AG04449 (cell line): ENCODE results near the gene NRSN2.

Source experiments
- CTCF ChIA-PET: fragments of 350-600 bp; formaldehyde crosslinking; extraction: SDS; loops from one replicate; lab custom pipeline; 2021; ENCODE audit warnings: antibody characterized with exemption; lab: Yijun Ruan, JAX
- POLR2A ChIA-PET: fragments of 400-600, 350-600 bp; formaldehyde crosslinking; extraction: SDS; loops from one replicate; lab custom pipeline; 2020; ENCODE audit warnings: antibody characterized with exemption, inconsistent platforms; lab: Yijun Ruan, JAX
- DNase-seq: peaks from one replicate; pipeline ENCODE4 v3.0.0-alpha.2; 2010; ENCODE audit warnings: low read depth, low spot score
- H3K4me3 ChIP-seq: 2 replicates; pipeline ENCODE4 v1.5.1; 2011; ENCODE audit warnings: low read depth, mild to moderate bottlenecking, control low read depth, low read length
- TF ChIP-seq, protein P1 (sequence below): IDR thresholded peaks from one replicate; pipeline ENCODE4 v1.5.1; 2011; ENCODE audit warnings: mild to moderate bottlenecking, moderate library complexity, low read length, control low read depth, inconsistent platforms; ENCODE audit not compliant: insufficient read depth; ENCODE audit errors: missing control alignments

The NRSN2 gene

DNA sequence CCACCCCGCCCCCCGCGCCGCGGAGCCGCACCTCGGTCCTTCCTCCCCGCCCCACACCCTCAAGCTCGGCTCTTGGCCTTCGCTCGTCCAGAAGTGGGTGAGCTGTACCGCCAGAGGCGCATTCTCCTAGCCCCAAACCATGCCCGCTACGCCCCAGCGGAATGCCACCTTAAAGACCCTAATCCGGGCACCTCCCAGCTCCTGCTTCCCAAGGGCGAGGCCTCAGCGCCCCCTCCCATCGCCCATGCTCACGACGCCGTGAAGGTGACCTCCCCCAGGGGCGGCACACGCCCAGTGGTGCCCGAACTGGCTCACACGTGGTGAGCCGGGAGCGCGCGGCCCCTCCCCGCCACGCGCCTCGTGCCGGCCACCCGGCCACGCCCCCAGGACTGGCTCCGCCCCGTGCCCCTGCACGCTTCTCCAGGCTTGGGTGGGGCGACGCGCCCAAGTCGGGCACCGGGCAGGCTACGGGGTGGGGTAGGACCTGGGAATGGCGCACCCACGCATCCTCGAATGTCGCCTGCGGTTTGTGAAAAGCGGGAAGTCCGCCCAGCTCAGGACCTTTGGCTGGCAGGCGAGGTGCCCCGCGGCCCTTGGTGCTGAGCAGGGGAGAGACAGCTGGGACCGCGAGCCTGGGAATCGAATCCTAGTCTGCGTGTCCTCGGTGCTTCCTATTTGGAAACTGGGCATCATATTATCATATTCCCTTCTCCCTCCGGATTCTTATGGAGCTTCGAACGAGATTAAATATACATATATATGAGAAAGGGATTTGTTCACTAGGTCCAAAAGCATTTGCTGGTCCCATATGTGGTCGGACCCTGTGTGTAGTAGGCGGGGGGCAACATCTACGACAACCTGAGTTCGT, 22.5 kb upstream of the NRSN2 start:
- ChIA-PET POLR2A (interaction anchor here (1.4 to 4.5 kb wide), 6 partner anchors 12 to 57 kb away, joined by 3 to 25 read pairs (median 5); partner anchors contain the start of genes NRSN2, TRIB3 and ZCCHC3), CTCF (interaction anchor here (0.7 to 3.8 kb wide), 6 partner anchors 13 to 116 kb away, joined by 4 to 18 read pairs (median 6); partner anchors contain the start of gene ZCCHC3)
- TF ChIP-seq, protein P1, sequence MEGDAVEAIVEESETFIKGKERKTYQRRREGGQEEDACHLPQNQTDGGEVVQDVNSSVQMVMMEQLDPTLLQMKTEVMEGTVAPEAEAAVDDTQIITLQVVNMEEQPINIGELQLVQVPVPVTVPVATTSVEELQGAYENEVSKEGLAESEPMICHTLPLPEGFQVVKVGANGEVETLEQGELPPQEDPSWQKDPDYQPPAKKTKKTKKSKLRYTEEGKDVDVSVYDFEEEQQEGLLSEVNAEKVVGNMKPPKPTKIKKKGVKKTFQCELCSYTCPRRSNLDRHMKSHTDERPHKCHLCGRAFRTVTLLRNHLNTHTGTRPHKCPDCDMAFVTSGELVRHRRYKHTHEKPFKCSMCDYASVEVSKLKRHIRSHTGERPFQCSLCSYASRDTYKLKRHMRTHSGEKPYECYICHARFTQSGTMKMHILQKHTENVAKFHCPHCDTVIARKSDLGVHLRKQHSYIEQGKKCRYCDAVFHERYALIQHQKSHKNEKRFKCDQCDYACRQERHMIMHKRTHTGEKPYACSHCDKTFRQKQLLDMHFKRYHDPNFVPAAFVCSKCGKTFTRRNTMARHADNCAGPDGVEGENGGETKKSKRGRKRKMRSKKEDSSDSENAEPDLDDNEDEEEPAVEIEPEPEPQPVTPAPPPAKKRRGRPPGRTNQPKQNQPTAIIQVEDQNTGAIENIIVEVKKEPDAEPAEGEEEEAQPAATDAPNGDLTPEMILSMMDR, result peak; percentile 46
- H3K4me3 ChIP-seq, result peak overlapping the region; percentile 73
- no peak for DNase-seq

DNA sequence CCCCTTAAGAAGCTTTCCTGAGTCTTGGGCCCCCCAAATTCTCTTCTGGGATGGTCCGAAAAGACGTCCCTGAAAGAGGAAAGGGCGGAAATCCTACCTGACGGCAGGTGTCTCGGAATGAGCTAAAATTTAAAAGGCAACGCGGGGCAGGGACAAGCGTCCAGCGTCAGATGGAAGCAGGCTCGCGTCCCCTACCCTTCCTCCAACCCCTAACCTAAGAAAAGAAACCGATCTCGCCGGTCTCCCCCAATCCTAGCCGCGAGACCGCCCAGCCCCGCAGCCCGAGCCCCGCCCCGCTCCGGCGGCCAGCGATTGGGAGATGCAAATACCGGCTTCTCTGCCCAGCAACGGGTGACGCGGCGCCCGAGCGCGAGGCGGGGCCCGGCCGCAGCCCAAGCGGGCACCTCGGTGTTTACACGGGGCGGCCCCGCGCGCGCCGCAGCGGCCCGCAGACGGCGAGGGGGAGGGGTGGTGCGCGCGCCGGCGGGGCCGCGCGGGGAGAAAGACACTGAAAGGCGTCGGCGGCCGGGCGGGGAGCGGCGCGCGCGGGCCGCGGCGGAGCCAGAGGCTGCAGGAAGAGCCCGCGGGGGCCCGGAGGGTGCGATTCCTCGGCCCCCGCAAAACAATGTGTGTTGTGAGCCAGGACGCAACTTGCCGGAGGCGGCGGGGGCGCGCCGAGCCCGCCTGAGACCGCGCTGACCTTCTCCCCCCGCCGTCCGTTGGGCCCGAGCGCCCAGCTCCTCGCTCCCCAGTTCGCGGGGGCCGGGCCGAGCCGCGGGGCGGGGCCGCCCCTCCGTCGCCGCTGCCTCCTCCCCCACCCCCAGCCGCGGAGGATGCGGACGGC, 21.6 kb upstream of the NRSN2 start, which contains the start of gene SOX12:
SOX12 (plus strand) TSS at position 508 of the 844 bp plus-strand sequence. CDS start 373 bp downstream, outside the sequence.
- H3K4me3 ChIP-seq, result peak within 1 kb of the TSS; percentile 78
- TF ChIP-seq, protein P1, result no peak
- no peak for DNase-seq
- ChIA-PET POLR2A (interaction anchor here (1.4 to 4.5 kb wide), 6 partner anchors 13 to 56 kb away, joined by 3 to 25 read pairs (median 5); partner anchors contain the start of genes NRSN2, TRIB3 and ZCCHC3), CTCF (interaction anchor here (0.7 to 3.8 kb wide), 5 partner anchors 13 to 117 kb away, joined by 4 to 18 read pairs (median 6); no protein-coding TSS in a partner anchor)

DNA sequence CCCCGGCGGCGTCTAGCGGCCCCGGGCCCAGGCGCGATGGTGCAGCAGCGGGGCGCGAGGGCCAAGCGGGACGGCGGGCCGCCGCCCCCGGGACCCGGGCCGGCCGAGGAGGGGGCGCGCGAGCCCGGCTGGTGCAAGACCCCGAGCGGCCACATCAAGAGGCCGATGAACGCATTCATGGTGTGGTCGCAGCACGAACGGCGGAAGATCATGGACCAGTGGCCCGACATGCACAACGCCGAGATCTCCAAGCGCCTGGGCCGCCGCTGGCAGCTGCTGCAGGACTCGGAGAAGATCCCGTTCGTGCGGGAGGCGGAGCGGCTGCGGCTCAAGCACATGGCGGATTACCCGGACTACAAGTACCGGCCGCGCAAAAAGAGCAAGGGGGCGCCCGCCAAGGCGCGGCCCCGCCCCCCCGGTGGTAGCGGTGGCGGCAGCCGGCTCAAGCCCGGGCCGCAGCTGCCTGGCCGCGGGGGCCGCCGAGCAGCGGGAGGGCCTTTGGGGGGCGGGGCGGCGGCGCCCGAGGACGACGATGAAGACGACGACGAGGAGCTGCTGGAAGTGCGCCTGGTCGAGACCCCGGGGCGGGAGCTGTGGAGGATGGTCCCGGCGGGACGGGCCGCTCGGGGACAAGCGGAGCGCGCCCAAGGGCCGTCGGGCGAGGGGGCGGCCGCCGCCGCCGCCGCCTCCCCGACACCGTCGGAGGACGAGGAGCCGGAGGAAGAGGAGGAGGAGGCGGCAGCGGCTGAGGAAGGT, 20.8 kb upstream of the NRSN2 start:
- TF ChIP-seq, protein P1, result no peak
- ChIA-PET POLR2A (interaction anchor here (1.4 to 4.5 kb wide), 3 partner anchors 16 to 55 kb away, joined by 3 to 25 read pairs (median 14); partner anchors contain the start of genes TRIB3 and ZCCHC3), CTCF (interaction anchor here (3.3 to 3.8 kb wide), 2 partner anchors 17 to 28 kb away, joined by 14 to 18 read pairs; no protein-coding TSS in a partner anchor)
- DNase-seq, result no peak
- peak overlapping the region; percentile 78 for H3K4me3 ChIP-seq

DNA sequence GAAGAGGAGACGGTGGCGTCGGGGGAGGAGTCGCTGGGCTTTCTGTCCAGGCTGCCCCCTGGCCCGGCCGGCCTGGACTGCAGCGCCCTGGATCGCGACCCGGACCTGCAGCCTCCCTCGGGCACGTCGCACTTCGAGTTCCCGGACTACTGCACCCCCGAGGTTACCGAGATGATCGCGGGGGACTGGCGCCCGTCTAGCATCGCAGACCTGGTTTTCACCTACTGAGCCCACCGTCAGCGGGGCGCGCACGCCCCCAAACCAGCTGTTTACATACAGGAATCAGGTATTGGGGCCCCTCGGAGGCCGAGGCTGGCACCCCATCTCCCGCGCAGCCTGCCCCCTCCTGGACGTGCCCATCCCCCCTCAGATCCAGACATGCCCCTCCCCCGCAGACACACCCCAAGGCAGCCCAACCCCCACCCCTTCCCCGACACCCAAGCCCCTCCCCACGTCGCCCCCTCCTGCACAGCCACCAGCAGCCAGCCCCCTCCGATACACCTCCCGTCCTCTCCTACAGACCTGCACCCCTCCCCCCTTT, 20.2 kb upstream of the NRSN2 start:
- POLR2A ChIA-PET, result interaction anchor here (4.5 kb wide), 1 partner anchor 28 kb away, joined by 25 read pairs; the partner anchor contains the start of gene ZCCHC3

More for the DNA sequence above, 20.2 kb upstream of the NRSN2 start:
- peak overlapping the region; percentile 78 for H3K4me3 ChIP-seq
- TF ChIP-seq, protein P1, result peak; percentile 0
- CTCF ChIA-PET, result interaction anchor here (3.8 kb wide), 1 partner anchor 17 kb away, joined by 18 read pairs; no protein-coding TSS in a partner anchor
- no peak for DNase-seq
